Left hindlimb (tissue), 1 donor: Measurements from ENCODE around the gene EPHA1.

Source experiments
- DNase-seq: peaks from one replicate; pipeline ENCODE4 v3.0.0-alpha.2; 2018

The EPHA1 gene

DNA sequence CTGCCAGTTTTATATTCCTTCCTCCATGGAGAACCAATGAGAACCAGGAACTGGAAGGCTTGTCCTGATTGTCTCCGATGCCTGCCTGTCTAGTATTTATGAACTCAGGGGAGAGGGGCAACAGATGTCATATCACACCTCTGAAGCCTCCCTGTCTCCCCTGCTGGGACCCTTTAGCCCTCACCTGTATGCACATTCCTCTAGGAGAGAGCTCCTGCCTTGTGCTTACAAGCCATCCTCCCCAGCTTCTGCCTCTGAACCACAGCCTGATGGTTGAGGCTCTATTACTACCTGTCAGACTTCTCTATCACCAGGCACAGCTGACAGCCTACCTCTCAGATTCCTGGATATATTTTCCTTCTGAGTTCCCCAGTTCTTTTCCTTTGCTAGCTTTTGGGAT, 40.3 kb downstream of the EPHA1 start:
- DNase-seq: no peak

DNA sequence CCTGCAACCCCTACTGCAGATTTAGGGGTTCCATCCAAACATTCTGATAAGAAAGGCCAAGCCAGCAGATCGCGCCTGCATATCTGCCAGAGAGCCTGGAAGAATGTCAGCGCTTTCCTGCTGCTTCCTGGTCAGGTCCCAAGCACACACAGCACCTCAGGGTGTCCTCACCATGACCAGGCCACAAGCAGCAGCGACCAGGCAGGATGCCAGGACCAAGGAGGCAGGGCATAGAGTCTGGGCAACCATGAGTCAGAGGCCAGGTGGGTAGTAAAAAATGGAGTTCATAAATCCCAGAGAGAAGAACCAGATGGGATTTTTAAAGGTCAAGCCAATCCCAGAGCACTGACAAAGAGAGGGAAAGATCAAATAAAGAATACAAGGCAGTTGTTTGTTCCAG, 40.7 kb downstream of the EPHA1 start:
- no peak for DNase-seq

DNA sequence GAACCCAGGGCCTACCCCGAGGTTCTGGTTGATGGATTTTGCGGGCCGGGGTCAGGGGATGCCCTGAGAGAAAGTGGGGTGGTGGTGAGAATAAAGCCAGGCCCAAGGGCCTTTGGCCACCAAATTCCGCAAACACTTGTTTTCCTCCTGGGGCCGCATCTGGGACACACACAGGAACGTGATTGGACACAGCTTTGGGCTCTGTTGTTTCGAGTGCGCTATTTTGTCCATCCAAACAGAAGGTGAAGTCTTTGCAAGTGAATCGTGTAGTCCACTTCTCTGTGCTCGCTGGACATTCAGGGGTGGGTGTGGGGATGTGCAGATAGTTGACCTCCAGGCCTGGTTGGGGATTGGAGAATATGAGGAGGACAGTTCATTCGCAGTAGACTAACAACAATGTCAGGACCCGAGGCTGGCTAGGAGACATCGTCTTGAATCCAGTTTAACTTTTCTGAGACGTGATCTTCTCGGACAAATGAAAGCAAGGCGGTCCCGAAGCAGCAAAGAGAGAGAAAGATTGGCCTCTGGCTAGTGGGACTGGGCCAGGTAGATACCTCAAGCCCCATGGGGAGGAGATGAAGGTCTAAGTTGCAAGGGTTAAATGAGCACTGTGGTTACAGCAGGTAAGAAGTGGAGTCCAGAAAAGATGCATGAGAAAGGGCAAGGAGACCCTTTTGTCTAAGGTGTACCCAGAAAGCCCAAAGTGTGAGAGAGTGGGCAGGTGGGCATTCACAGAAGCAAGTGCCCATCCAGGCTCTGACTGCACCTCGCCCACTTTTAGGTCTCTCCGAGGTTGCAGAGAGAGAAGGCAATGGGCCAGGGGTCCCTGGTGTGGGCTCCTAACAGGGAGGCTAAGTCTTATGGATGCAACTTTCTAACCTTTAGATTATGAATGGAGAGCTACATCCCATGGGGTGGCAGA, 45.4 kb downstream of the EPHA1 start:
- DNase-seq: no peak

DNA sequence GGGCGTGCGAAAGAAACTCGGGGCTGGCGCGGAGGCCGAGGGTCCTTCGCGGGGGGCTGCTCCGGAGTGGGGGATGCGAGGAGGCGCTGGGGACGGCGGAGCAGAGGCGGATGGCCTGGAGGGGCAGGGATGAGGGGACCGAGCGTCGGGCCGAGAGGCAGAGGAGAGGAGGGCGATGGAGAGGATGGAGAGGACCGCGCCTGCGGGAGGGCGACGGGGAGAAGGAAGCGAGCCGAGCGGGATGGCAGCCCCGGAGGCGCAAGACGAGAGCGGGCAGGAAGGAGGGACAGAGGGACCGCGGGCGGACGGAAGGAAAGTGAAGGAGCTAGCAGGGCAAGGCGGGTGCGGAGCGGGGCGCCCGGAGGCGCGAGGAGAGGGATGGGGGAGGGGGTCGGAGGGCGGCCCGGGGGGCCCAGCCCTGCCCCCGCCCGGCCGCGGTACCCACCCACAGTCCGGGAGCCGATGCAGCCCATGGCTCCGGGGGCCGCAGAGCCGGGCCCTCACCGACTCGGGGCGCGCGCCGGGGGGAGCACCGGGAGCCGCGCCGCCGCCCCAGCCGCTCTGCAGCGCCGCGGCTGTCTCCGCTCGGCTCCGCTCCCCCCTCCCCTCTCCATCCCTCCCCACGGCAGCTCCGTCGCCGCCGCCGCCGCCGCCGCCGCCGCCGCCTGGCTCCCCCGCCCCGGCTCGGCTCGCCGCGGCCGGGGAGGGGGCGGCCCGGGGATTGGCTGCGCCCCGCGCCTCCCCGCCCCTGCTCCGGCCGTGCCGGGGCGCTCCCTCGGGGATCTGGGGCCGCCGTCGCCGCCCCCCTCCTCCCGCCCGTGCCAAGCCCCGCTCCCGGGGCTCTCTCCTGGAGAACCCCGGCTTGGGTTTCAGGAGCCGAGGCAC, 46.3 kb downstream of the EPHA1 start, which contains the start of gene FAM131B:
FAM131B (minus strand) TSS at position 583 of the 885 bp plus-strand sequence; CDS start at position 473, 110 bp downstream.
- no peak for DNase-seq

DNA sequence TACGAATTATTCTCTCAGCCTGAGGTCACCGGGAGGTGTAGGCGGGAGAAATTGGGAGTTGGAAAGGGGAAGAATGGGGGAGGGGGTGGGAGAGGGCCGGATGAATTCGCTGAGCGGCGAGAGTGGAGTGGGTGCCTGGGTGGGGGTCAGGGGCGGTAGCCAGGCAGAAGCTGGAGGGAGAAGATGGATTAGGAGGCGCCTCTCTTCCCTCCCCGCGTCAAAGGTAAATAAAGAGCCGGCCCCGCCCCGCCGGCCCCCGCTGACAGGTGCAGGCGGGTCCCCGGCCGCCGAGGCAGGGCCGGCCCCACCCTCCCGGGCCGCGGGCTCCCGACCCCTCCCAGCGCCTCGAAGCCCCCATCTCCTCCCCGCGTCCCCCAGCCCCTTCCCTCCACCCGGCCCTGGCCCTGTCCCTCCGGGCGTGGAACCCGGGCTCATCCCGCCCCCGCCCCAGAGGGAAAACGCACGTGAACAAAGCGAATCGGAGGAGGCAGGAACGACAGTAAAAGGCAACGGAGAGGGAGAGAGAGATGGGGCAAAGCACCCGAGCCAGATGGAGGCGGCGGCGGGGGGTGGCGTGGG, 47.0 kb downstream of the EPHA1 start:
- no peak for DNase-seq

DNA sequence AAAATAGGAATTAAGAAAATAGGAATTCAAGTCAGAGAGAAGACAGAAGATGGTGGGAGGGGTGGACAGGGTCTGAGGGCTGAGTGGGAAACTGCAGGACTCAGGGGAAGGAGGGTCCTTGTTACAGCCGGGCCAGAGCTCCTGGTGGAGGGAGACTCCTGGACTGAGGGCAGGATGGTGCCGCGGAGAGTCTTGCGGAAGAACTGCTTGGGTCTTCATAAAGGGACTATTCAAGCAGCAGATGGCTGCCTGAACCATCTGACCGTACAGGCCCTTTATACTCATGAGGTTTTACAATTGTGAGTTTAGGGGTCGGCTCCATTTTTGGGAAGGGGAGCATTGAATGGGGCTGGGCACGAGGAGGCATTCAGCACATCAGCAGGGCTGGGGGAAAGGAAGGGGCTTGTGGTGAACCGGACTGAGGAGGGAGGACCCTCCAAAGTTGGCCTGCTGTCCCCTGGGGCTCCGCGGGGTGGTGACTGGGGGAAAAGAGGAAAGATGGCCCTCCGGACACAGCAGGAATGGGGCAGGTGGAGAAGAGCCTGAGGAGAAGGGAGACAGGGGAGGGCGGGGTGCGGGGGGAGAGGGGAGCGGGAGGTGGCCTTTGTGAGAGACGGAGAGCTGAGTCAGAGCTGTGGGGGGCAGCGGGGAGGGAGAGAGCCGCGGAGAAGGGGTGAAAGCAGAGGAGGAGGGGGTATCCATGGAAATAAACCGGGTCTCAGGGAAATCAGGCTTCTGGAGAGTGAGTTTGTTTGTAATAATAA, 47.7 kb downstream of the EPHA1 start:
- DNase-seq: no peak

- DNase-seq: no peak
Measured at GRCh38 chr7:143359771-143360353, 48.8 kb downstream of the EPHA1 start.

DNA sequence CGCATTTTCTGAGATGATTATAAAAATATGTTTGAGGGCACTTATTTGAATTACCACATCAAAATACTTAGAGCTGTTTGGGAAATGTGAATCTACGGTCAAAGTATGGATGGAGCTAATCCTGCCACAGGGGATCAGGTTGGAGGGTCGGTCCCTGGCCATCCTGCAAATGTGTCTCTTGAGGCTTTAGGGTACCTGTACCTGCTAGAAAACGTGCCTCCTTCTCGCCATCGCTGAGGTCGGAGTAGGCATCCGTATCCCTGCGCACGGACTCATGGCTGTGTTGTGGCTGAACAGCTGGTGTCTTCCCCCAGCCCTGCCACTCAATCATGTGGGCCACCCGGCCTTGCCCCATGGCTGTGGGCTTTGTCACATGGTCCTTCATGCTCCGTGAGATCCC, 50.0 kb downstream of the EPHA1 start:
- DNase-seq: no peak

DNA sequence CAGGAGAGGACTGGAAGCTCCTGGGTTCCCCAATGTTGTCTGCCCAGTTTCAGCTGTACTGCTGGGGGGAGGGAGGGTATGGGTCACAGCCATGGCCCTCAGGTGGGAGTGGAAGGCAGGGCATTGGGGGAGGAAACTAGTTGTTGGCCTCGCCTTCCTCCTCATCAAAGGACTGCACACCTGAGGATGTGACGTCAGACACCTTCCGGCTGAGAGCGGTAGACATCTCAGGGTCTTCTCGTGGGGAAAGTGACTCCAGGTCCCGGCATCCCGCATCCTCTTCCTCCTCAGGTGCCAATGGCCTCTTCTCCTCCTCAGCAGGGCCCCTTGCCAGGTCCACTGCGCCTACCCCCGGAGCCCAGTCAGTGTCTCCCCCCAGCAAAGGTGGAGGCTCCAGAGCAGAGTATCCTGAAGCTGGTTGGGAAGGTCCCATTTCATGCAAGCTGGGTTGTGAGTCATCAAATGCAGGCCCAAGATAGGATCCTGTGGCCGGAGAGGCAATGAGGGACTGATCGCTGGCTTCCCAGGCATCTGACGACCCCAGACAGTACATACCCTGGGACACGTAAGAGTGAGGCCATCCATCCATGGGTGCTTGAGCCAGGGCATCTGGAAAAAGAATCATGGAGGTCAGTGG, 52.1 kb downstream of the EPHA1 start:
- no peak for DNase-seq

- no peak for DNase-seq
Measured at GRCh38 chr7:143355450-143356385, 52.9 kb downstream of the EPHA1 start.

DNA sequence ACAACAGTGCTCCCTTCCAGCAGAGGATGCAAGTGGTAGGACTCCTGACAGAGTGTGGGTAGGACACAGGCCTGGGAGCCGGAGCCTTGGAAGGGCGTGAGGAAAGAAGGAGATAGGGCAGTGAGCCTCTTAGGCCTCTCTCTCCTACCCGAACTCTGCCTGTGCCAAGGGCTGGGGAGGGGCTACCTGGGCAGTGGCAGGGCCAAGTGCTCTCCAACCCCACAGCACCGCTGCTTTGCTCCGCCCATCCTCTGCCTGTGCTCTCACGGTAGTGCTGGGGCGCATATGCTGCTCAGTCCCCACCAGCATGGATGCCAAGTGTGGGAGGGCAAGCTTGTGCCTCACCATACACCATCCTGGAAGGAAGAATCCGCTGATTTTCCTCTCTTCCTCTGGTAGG, 53.7 kb downstream of the EPHA1 start:
- no peak for DNase-seq

GRCh38 chr7:143354376-143354775, 54.3 kb downstream of the EPHA1 start:
- no peak for DNase-seq

DNA sequence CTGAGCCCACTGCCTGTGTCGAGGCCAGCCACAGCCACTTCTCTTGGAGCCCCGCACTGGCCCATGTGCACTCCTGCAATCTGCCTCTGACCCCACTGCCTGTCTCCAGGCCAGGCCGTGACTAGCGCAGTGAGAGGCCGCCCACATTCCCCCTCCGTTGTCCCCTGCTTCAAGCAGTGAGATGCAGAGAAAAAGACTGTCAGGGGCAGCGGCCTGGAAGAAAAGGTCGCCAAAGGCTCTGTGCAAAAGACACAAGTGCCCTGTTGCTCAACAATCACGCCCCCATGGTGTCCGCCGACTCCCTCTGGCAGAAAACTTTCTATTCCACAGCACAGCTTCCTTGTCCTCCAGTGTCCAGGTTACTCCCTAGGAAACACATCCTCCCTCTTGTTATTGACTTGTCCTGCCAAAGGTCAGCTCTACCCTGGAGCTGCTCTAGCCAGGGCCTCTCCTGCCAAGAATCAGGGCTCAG, 56.1 kb downstream of the EPHA1 start:
- DNase-seq: no peak

DNA sequence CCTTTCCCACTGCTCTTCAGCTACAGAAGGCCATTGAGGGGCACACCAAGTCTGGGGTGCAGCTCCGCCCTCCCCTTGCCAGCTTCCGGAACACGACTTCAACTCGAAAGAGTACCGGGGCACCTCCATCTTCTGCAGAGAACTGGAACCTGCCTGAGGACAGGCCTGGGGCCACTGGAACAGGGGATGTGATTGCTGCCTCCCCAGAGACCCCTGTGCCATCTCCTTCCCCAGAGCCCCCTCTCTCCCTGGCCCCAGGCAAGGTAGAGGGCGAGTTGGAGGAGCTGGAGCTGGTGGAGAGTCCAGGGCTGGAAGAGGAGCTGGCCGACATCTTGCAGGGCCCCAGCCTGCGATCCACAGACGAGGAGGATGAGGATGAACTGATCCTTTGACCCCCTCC, 57.1 kb downstream of the EPHA1 start:
- no peak for DNase-seq

- DNase-seq: no peak
Measured at GRCh38 chr7:143351060-143351459, 57.6 kb downstream of the EPHA1 start.

DNA sequence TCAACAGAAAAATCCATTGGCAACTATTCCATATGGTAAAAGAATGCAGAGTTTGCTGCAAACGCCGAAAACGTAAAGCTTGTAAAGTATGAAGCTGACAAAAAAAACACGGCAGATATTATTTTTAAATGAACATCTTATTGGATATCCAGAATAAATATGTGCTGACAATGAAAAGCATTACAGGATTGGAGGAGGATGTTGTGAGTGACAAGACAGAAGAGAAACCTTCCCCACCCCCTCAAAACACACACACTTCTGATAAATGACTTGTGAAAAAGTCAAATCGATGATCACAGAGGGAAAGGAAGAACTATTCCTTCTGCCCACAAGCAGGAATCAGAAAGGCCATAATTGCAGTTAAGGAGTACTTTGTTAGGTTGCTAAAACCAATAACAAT, 60.7 kb downstream of the EPHA1 start:
- no peak for DNase-seq

DNA sequence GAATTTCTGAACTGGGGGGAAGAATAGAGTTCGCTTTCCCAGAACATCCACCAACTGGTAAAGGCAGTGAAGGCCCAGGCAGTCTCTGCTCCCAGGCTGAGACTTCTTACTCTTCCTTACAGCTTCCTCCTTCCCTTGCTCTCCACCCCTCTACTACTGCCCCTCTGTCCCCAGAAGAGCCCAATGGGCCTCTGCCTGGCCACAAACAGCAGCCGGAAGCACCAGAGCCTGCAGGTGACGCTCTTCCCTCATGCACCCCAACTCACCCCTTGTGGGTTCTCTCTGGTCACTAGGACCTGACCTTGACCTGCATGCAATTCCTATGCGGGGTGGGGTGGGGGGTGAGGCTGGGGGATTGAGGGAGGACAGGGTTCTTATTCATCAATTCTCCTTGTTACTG, 62.6 kb downstream of the EPHA1 start:
- DNase-seq: no peak

GRCh38 chr7:143345428-143345900, 63.2 kb downstream of the EPHA1 start:
- DNase-seq: no peak

GRCh38 chr7:143343596-143343995, 65.1 kb downstream of the EPHA1 start:
- DNase-seq: no peak

- DNase-seq: no peak
Measured at GRCh38 chr7:143341842-143342241, 66.8 kb downstream of the EPHA1 start.
